ENCODE data around the gene ACP2.

Gene ACP2

DNA sequence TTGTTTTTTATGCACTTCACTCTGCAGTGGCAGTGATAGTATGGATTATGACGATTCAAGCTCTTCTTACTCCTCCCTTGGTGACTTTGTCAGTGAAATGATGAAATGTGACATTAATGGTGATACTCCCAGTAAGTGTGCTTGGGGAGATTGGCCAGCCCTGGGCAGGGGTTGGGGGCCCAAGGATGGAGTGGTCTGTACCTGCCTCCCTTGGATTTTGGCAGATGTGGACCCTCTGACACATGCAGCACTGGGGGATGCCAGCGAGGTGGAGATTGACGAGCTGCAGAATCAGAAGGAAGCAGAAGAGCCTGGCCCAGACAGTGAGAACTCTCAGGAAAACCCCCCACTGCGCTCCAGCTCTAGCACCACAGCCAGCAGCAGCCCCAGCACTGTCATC is 35.5 kb upstream of the ACP2 start:
- H3K79me2 ChIP-seq (ENCODE audit: low read length): no peaks in the 10 kb centered on the region
- no peaks in the 10 kb centered on the region for H3K27me3 ChIP-seq (replicated peaks; ENCODE audit: insufficient read depth, low read length)
- no peak overlapping the region for H3K4me3 ChIP-seq (ENCODE audit: low read length)
- H3K9ac ChIP-seq (ENCODE audit: low read length): no peak overlapping the region
- H3K27ac ChIP-seq (ENCODE audit: low read length): no peak overlapping the region
- H3K9me2 ChIP-seq (replicated peaks; ENCODE audit: insufficient read depth, low read length): no peaks in the 10 kb centered on the region
- H3K36me3 ChIP-seq (replicated peaks; ENCODE audit: insufficient read depth, low read length): peaks cover 16% of the 10 kb centered on the region; the same call in 1 of the 2 replicates
- no peak for DNase-seq
- H3K4me2 ChIP-seq (ENCODE audit: low read depth, low read length): no peak overlapping the region
- H3K4me1 ChIP-seq (ENCODE audit: low read length): no peaks in the 10 kb centered on the region
- no peak overlapping the region for H2AFZ ChIP-seq (ENCODE audit: low read length)
- H3K9me3 ChIP-seq (replicated peaks; ENCODE audit: insufficient read depth, low read length): no peaks in the 10 kb centered on the region
- H4K20me1 ChIP-seq (ENCODE audit: insufficient read depth, low read length): no peaks in the 10 kb centered on the region
- H3F3A ChIP-seq (ENCODE audit: insufficient read depth, low read length): no peaks in the 10 kb centered on the region
- TF ChIP-seq EZH2 (optimal IDR thresholded peaks at IDR 0.05; ENCODE audit: low read depth, low read length) (no peak), EZH2phosphoT487 (IDR thresholded peaks at IDR 0.05; ENCODE audit: low read length) (no peak)
- TF ChIP-seq, protein P1, sequence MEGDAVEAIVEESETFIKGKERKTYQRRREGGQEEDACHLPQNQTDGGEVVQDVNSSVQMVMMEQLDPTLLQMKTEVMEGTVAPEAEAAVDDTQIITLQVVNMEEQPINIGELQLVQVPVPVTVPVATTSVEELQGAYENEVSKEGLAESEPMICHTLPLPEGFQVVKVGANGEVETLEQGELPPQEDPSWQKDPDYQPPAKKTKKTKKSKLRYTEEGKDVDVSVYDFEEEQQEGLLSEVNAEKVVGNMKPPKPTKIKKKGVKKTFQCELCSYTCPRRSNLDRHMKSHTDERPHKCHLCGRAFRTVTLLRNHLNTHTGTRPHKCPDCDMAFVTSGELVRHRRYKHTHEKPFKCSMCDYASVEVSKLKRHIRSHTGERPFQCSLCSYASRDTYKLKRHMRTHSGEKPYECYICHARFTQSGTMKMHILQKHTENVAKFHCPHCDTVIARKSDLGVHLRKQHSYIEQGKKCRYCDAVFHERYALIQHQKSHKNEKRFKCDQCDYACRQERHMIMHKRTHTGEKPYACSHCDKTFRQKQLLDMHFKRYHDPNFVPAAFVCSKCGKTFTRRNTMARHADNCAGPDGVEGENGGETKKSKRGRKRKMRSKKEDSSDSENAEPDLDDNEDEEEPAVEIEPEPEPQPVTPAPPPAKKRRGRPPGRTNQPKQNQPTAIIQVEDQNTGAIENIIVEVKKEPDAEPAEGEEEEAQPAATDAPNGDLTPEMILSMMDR (IDR thresholded peaks at IDR 0.05; ENCODE audit: low read length): no peak

DNA sequence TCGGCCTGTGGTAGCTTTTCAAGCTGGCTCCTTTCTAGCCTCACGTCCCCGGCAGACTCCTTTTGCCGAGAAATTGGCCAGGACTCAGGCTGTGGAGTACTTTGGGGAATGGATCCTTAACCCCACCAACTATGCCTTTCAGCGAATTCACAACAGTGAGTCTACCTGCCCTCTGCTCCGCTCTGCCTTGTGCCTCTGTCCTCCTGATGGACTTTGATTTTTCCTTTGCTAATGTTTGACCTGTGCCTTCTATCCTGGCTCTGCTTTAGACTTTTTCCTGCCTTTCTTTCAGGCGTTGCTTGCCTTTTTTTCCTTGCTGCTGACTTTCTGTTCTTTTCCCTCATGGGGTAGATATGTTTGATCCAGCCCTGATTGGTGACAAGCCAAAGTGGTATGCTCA is 33.8 kb upstream of the ACP2 start:
- Histone ChIP-seq H3K79me2 (ENCODE audit: low read length) (no peaks in the 10 kb centered on the region), H3K4me2 (ENCODE audit: low read depth, low read length) (no peak overlapping the region), H3K9me2 (replicated peaks; ENCODE audit: insufficient read depth, low read length) (no peaks in the 10 kb centered on the region), H2AFZ (ENCODE audit: low read length) (no peak overlapping the region), H3K4me3 (ENCODE audit: low read length) (no peak overlapping the region), H4K20me1 (ENCODE audit: insufficient read depth, low read length) (no peaks in the 10 kb centered on the region), H3K9ac (ENCODE audit: low read length) (no peak overlapping the region), H3K9me3 (replicated peaks; ENCODE audit: insufficient read depth, low read length) (no peaks in the 10 kb centered on the region), H3K27ac (ENCODE audit: low read length) (no peak overlapping the region), H3K27me3 (replicated peaks; ENCODE audit: insufficient read depth, low read length) (no peaks in the 10 kb centered on the region), H3K4me1 (ENCODE audit: low read length) (no peaks in the 10 kb centered on the region), H3K36me3 (replicated peaks; ENCODE audit: insufficient read depth, low read length) (peaks cover 16% of the 10 kb centered on the region; the same call in 1 of the 2 replicates), H3F3A (ENCODE audit: insufficient read depth, low read length) (no peaks in the 10 kb centered on the region)
- DNase-seq: no peak
- TF ChIP-seq, protein P1 (IDR thresholded peaks at IDR 0.05; ENCODE audit: low read length): no peak

DNA sequence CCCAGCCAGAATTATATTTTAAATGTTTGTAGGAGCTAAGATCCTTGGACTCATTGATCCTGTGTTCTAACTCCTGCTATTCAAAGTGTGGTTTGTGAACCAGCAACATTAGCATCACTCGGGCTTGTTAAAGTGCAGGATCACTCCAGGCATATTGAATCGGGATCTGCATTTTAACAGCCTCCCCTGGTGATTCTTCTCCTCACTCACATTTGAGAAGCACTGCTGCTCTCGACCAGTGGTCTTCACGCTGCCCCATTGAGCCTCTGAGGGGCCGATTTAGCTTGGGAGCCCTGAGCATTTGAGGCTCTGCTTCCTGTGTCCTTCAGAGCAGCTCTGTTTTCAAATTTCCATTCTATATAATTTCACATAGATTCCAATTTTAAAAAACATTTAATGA is 32.2 kb upstream of the ACP2 start:
- Histone ChIP-seq H3K9me2 (replicated peaks; ENCODE audit: insufficient read depth, low read length) (no peaks in the 10 kb centered on the region), H3K4me2 (ENCODE audit: low read depth, low read length) (no peak overlapping the region), H3K9me3 (replicated peaks; ENCODE audit: insufficient read depth, low read length) (no peaks in the 10 kb centered on the region), H4K20me1 (ENCODE audit: insufficient read depth, low read length) (no peaks in the 10 kb centered on the region), H3K4me1 (ENCODE audit: low read length) (no peaks in the 10 kb centered on the region), H3K79me2 (ENCODE audit: low read length) (no peaks in the 10 kb centered on the region), H3K36me3 (replicated peaks; ENCODE audit: insufficient read depth, low read length) (peaks cover 16% of the 10 kb centered on the region), H3K27me3 (replicated peaks; ENCODE audit: insufficient read depth, low read length) (no peaks in the 10 kb centered on the region), H3K4me3 (ENCODE audit: low read length) (no peak overlapping the region), H3F3A (ENCODE audit: insufficient read depth, low read length) (no peaks in the 10 kb centered on the region), H3K9ac (ENCODE audit: low read length) (no peak overlapping the region), H3K27ac (ENCODE audit: low read length) (no peak overlapping the region), H2AFZ (ENCODE audit: low read length) (no peak overlapping the region)
- no peak for TF ChIP-seq EZH2phosphoT487 (IDR thresholded peaks at IDR 0.05; ENCODE audit: low read length)
- TF ChIP-seq, protein P1 (IDR thresholded peaks at IDR 0.05; ENCODE audit: low read length): no peak
- TF ChIP-seq EZH2 (optimal IDR thresholded peaks at IDR 0.05; ENCODE audit: low read depth, low read length): no peak
- DNase-seq: no peak
